B cell (primary cell): Measurements from ENCODE around the gene ACAP3. TPM values are rescaled to one million over a fixed set of nuclear protein-coding genes. Genes with fewer than 3 reads are reported as not detected.

Experiments used
- ATAC-seq: fragments of 200-7000 bp; cut with Tn5 transposase; one replicate; pipeline ENCODE4 v1.10.0; 2021; ENCODE audit warnings: low read depth, mild to moderate bottlenecking, moderate number of reproducible peaks, moderate library complexity
- CTCF ChIA-PET: fragments of 350-600 bp; sonication (Branson Sonifier 250); formaldehyde crosslinking; loops from one replicate; lab custom pipeline; 2021; ENCODE audit warnings: antibody characterized with exemption, inconsistent platforms; lab: Charles Lee
- POLR2A ChIA-PET: fragments of 350-600 bp; sonication (Branson Sonifier 250); formaldehyde crosslinking; loops from one replicate; lab custom pipeline; 2021; ENCODE audit warnings: antibody characterized with exemption; lab: Charles Lee
- DNase-seq: peaks from one replicate; pipeline ENCODE4 v3.0.0; 2013
- H2AFZ ChIP-seq: 2 replicates; pipeline ENCODE4 v1.6.1; 2012; ENCODE audit warnings: mild to moderate bottlenecking, low read depth, low read length; ENCODE audit not compliant: insufficient read depth, poor library complexity, severe bottlenecking
- H3K27ac ChIP-seq, 2 donors: 1 replicate in 1 of 2; 2 replicates in 1 of 2; pipeline ENCODE4 v1.5.1; 2012 to 2013; ENCODE audit warnings: low read length in 2 of 2, mild to moderate bottlenecking in 2 of 2, moderate library complexity in 1 of 2
- H3K27me3 ChIP-seq, 4 experiments: fragments of 200-600 bp in 1 of 4; sonication (generic) in 1 of 4; replicated peaks in 1 of 4; 1 replicate in 2 of 4; 2 replicates in 2 of 4; pipeline versions ENCODE4 v1.6.1 to v1.7.0; 2013 to 2016; ENCODE audit warnings: low read length in 3 of 4, mild to moderate bottlenecking in 2 of 4, mixed read lengths in 1 of 4, moderate library complexity in 1 of 4; ENCODE audit not compliant: insufficient read depth in 4 of 4, control insufficient read depth in 3 of 4; ENCODE audit errors: control extremely low read depth in 1 of 4
- H3K36me3 ChIP-seq, 2 experiments: replicated peaks in 1 of 2; 1 replicate in 1 of 2; 2 replicates in 1 of 2; pipeline versions ENCODE4 v1.6.1 to v1.7.1; 2013; ENCODE audit warnings: low read length in 1 of 2; ENCODE audit not compliant: insufficient read depth in 2 of 2, control insufficient read depth in 1 of 2; ENCODE audit errors: control extremely low read depth in 1 of 2, extremely low read depth in 1 of 2
- H3K4me1 ChIP-seq, 2 donors: fragments of 200-600 bp in 1 of 2; sonication (generic) in 1 of 2; 1 replicate in 1 of 2; 2 replicates in 1 of 2; pipeline versions ENCODE4 v1.5.1 to v1.6.1; 2013 to 2017; ENCODE audit warnings: low read length in 2 of 2; ENCODE audit not compliant: control insufficient read depth in 2 of 2, insufficient read depth in 2 of 2
- H3K4me2 ChIP-seq: replicated peaks from 2 replicates; pipeline ENCODE3; 2012; ENCODE audit warnings: mild to moderate bottlenecking, low read depth, low read length; ENCODE audit not compliant: poor library complexity, severe bottlenecking
- H3K4me3 ChIP-seq, 5 experiments: fragments of 200-600 bp in 1 of 5; sonication (generic) in 1 of 5; 1 replicate in 3 of 5; 2 replicates in 2 of 5; pipeline versions ENCODE4 v1.5.1 to v1.7.0; 2011 to 2016; ENCODE audit warnings: low read length in 4 of 5, mild to moderate bottlenecking in 4 of 5, low read depth in 2 of 5, control low read depth in 1 of 5, moderate library complexity in 1 of 5; ENCODE audit not compliant: insufficient read depth in 1 of 5; ENCODE audit errors: control extremely low read depth in 1 of 5, extremely low read depth in 1 of 5
- H3K79me2 ChIP-seq: fragments of 200-600 bp; sonication (generic); one replicate; pipeline ENCODE4 v1.6.0; 2016; ENCODE audit warnings: low read length; ENCODE audit not compliant: control insufficient read depth, insufficient read depth
- H3K9ac ChIP-seq: fragments of 200-600 bp; sonication (generic); 2 replicates; pipeline ENCODE4 v1.6.1; 2017; ENCODE audit warnings: mild to moderate bottlenecking, low read length, moderate library complexity
- H3K9me3 ChIP-seq, 3 donors: one replicate each; pipeline versions ENCODE4 v1.6.1 to v1.7.1; 2013; ENCODE audit warnings: low read length in 2 of 3; ENCODE audit not compliant: control insufficient read depth in 2 of 3, insufficient read depth in 1 of 3; ENCODE audit errors: control extremely low read depth in 1 of 3
- H4K20me1 ChIP-seq: 2 replicates; pipeline ENCODE4 v1.6.0; 2012; ENCODE audit warnings: mild to moderate bottlenecking, low read length; ENCODE audit not compliant: insufficient read depth, control insufficient read depth, poor library complexity, severe bottlenecking
- H3K27ac Mint-ChIP-seq: one replicate; pipeline ENCODE4 v1.8.0; 2021; ENCODE audit warnings: mixed read lengths
- H3K27me3 Mint-ChIP-seq: one replicate; pipeline ENCODE4 v1.8.0; 2021; ENCODE audit warnings: mixed read lengths
- H3K4me1 Mint-ChIP-seq: one replicate; pipeline ENCODE4 v1.8.0; 2021; ENCODE audit warnings: mixed read lengths
- H3K4me3 Mint-ChIP-seq: one replicate; pipeline ENCODE4 v1.8.0; 2021; ENCODE audit warnings: mixed read lengths
- H3K9me3 Mint-ChIP-seq: one replicate; pipeline ENCODE4 v1.8.0; 2022; ENCODE audit warnings: mixed read lengths; ENCODE audit not compliant: insufficient read depth
- CTCF ChIP-seq: fragments of 200-600 bp; IDR thresholded peaks from one replicate; pipeline ENCODE4 v1.8.0; 2022; ENCODE audit warnings: antibody characterized with exemption, mild to moderate bottlenecking
- EZH2 ChIP-seq: IDR thresholded peaks from 2 replicates; pipeline ENCODE4 v1.6.1; 2012; ENCODE audit warnings: borderline replicate concordance, low read depth, mild to moderate bottlenecking, moderate library complexity, low read length; ENCODE audit not compliant: insufficient read depth, poor library complexity, severe bottlenecking
- WGBS: methylation state at CpG from one replicate; pipeline ENCODE4 v1.1.5; 2013; ENCODE audit warnings: missing lambda C conversion rate; ENCODE audit not compliant: insufficient coverage; 5-methylcytosine and 5-hydroxymethylcytosine counted together
- intact Hi-C: fragments of 100-400 bp; cut with micrococcal nuclease; formaldehyde crosslinking; loops from one replicate; pipeline ENCODE4 v1.10.0; 2022
- polyA plus RNA-seq: library from polyadenylated mRNA; depleted of rRNA; stranded (reverse); fragments of >200 nt; gene quantifications from 2 replicates; pipeline ENCODE4 v1.2.3, GENCODE V29; 2012
- total RNA-seq, 2 donors: library from RNA; stranded (reverse); fragments of 120-200 nt in 1 of 2; gene quantifications; 1 replicate in 1 of 2; 2 replicates in 1 of 2; pipeline versions ENCODE4 v1.2.3 to v1.2.4, GENCODE V29; 2013 to 2022

Gene ACAP3
- total and polyA plus RNA-seq, 2 donors (not counting 1 experiment from before 2014, with no cell fraction given): 40.7 to 124 TPM

GRCh38 chr1:1293263-1294249 is 14.2 kb downstream of the ACAP3 start:
- intact Hi-C loops: loop anchor here (2.0 kb wide), 2 partner anchors 171 to 261 kb away; no protein-coding TSS in a partner anchor
- peaks cover 0 to 16% of the 10 kb centered on the region in 2 donors for H3K4me1 ChIP-seq
- H3K4me3 ChIP-seq: no peak overlapping the region
- H3K27ac ChIP-seq: no peak overlapping the region
- no peaks in the 10 kb centered on the region for H3K36me3 ChIP-seq
- Mint-ChIP-seq H3K27me3 (no peaks in the 10 kb centered on the region), H3K27ac (no peak overlapping the region), H3K9me3 (no peaks in the 10 kb centered on the region), H3K4me3 (no peak overlapping the region), H3K4me1 (peaks cover 11% of the 10 kb centered on the region)
- no peak overlapping the region for H3K4me2 ChIP-seq
- no peak overlapping the region for H2AFZ ChIP-seq
- ATAC-seq: no peak
- WGBS: 94% methylated on average over 87 of the region's 94 CpGs
- H3K9ac ChIP-seq: no peak overlapping the region
- TF ChIP-seq EZH2 (no peak), CTCF (no peak)
- H3K9me3 ChIP-seq: no peaks in the 10 kb centered on the region
- no peak for DNase-seq
- CTCF ChIA-PET: interaction anchor here (4.3 kb wide), 1 partner anchor 173 kb away, joined by 118 read pairs; no protein-coding TSS in a partner anchor
- H4K20me1 ChIP-seq: no peaks in the 10 kb centered on the region
- H3K27me3 ChIP-seq: no peaks in the 10 kb centered on the region
- POLR2A ChIA-PET: no interaction called here
- H3K79me2 ChIP-seq: no peaks in the 10 kb centered on the region

- Histone ChIP-seq H3K27me3 (no peaks in the 10 kb centered on the region), H3K9me3 (no peaks in the 10 kb centered on the region), H3K4me1 (peaks cover 0 to 16% of the 10 kb centered on the region in 2 donors), H3K27ac (no peak overlapping the region), H3K36me3 (no peaks in the 10 kb centered on the region), H3K4me2 (no peak overlapping the region), H2AFZ (no peak overlapping the region), H3K79me2 (no peaks in the 10 kb centered on the region), H3K4me3 (no peak overlapping the region), H3K9ac (no peak overlapping the region), H4K20me1 (no peaks in the 10 kb centered on the region)
- POLR2A ChIA-PET: no interaction called here
- no peak for DNase-seq
- intact Hi-C loops: loop anchor here (2.0 kb wide), 2 partner anchors 170 to 260 kb away; no protein-coding TSS in a partner anchor
- Mint-ChIP-seq H3K4me3 (no peak overlapping the region), H3K27me3 (no peaks in the 10 kb centered on the region), H3K4me1 (peaks cover 11% of the 10 kb centered on the region), H3K9me3 (no peaks in the 10 kb centered on the region), H3K27ac (no peak overlapping the region)
- CTCF ChIA-PET: interaction anchor here (1.5 to 4.3 kb wide), 3 partner anchors 42 to 234 kb away, joined by 7 to 118 read pairs (median 17); no protein-coding TSS in a partner anchor
- no peak for ATAC-seq
- TF ChIP-seq EZH2 (no peak), CTCF (no peak)
- WGBS: 97% methylated on average over 18 of the region's 18 CpGs
These were observed 14.9 kb downstream of the ACAP3 start for GRCh38 chr1:1292851-1293250.
